GM18526 (cell line): ENCODE data around the gene HDGFL2.

ENCODE experiments used
- POLR2A ChIP-seq: IDR thresholded peaks from 3 replicates; pipeline ENCODE4 v1.6.1; 2011; ENCODE audit not compliant: insufficient read length; ENCODE audit errors: extremely low read depth

Gene HDGFL2

GRCh38 chr19:4474514-4475022 is 2.5 kb downstream of the HDGFL2 start:
- no peak for TF ChIP-seq POLR2A

- TF ChIP-seq POLR2A = no peak
These were observed 5.1 kb downstream of the HDGFL2 start for GRCh38 chr19:4477034-4477801.

GRCh38 chr19:4482721-4483364 is 10.7 kb downstream of the HDGFL2 start:
- TF ChIP-seq POLR2A = no peak

- TF ChIP-seq POLR2A = no peak
These were observed 11.3 kb downstream of the HDGFL2 start for GRCh38 chr19:4483385-4483784.

GRCh38 chr19:4487572-4487971 is 15.5 kb downstream of the HDGFL2 start:
- TF ChIP-seq POLR2A = no peak

- no peak for TF ChIP-seq POLR2A
These were observed 16.4 kb downstream of the HDGFL2 start for GRCh38 chr19:4488496-4488895.

GRCh38 chr19:4491446-4491845 is 19.3 kb downstream of the HDGFL2 start:
- no peak for TF ChIP-seq POLR2A

- TF ChIP-seq POLR2A = no peak
These were observed 20.4 kb downstream of the HDGFL2 start for GRCh38 chr19:4492337-4493103.

GRCh38 chr19:4493104-4493928 is 21.2 kb downstream of the HDGFL2 start:
- TF ChIP-seq POLR2A = no peak

- no peak for TF ChIP-seq POLR2A
These were observed 22.0 kb downstream of the HDGFL2 start for GRCh38 chr19:4493929-4494690.

GRCh38 chr19:4494691-4495064 is 22.6 kb downstream of the HDGFL2 start:
- no peak for TF ChIP-seq POLR2A

- no peak for TF ChIP-seq POLR2A
These were observed 23.4 kb downstream of the HDGFL2 start for GRCh38 chr19:4495471-4495870.

- TF ChIP-seq POLR2A = no peak
These were observed 24.2 kb downstream of the HDGFL2 start for GRCh38 chr19:4496304-4496703.

- TF ChIP-seq POLR2A = no peak
These were observed 25.8 kb downstream of the HDGFL2 start for GRCh38 chr19:4497770-4498389.
